GM10266 (cell line): ENCODE data around the gene KCNJ6.
A peak's percentile ranks its signal among the peaks of the same experiment; 100 is the strongest.
"Not testable (repeated sequence)": the region's sequence is repeated elsewhere in the genome, so short reads cannot be mapped to it uniquely, and the experiment has no call there.

Source experiments
- DNase-seq: peaks from one replicate; pipeline ENCODE4 v3.0.0; 2012; ENCODE audit errors: extremely low spot score
- TF ChIP-seq, protein P1 (sequence below): IDR thresholded peaks from 2 replicates; pipeline ENCODE4 v1.5.1; 2012; ENCODE audit warnings: mild to moderate bottlenecking, low read depth; ENCODE audit not compliant: control insufficient read depth, insufficient read depth; ENCODE audit errors: missing control alignments

Gene KCNJ6

DNA sequence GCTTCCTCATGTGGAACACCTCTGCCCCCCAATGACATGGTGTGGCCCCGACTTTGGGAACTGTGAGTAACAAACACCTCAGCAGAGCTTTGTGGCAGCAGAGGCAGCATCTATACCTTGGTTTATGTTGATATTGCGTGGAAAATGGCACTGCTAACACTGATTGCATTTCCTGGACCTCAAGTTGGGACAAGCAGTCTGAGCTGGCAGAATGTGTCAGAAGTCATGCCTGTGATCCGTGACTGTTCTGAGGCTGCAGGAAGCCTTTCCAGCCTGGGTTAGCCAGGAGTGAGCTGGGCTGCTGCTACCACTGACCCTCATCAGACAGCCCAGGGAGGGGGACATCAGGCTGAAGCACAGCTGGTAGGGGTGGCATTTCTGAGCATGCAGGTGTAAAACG is 268.5 kb downstream of the KCNJ6 start:
- DNase-seq: no peak
- TF ChIP-seq, protein P1, sequence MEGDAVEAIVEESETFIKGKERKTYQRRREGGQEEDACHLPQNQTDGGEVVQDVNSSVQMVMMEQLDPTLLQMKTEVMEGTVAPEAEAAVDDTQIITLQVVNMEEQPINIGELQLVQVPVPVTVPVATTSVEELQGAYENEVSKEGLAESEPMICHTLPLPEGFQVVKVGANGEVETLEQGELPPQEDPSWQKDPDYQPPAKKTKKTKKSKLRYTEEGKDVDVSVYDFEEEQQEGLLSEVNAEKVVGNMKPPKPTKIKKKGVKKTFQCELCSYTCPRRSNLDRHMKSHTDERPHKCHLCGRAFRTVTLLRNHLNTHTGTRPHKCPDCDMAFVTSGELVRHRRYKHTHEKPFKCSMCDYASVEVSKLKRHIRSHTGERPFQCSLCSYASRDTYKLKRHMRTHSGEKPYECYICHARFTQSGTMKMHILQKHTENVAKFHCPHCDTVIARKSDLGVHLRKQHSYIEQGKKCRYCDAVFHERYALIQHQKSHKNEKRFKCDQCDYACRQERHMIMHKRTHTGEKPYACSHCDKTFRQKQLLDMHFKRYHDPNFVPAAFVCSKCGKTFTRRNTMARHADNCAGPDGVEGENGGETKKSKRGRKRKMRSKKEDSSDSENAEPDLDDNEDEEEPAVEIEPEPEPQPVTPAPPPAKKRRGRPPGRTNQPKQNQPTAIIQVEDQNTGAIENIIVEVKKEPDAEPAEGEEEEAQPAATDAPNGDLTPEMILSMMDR: no peak

DNA sequence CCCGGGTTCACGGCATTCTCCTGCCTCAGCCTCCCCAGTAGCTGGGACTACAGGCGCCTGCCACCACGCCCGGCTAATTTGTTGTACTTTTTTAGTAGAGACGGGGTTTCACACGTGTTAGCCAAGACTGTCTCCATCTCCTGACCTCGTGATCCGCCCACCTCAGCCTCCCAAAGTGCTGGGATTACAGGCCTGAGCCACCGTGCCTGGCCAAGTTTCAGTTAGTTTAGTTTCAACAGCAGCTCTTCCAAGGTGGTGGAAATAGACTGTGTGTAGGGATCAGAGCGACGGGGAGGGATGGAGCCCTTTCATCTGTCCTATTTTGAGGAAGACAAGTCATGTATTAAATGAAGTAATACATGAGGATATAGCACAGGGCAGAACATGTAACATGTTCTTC is 269.5 kb downstream of the KCNJ6 start:
- DNase-seq: not testable (repeated sequence)

DNA sequence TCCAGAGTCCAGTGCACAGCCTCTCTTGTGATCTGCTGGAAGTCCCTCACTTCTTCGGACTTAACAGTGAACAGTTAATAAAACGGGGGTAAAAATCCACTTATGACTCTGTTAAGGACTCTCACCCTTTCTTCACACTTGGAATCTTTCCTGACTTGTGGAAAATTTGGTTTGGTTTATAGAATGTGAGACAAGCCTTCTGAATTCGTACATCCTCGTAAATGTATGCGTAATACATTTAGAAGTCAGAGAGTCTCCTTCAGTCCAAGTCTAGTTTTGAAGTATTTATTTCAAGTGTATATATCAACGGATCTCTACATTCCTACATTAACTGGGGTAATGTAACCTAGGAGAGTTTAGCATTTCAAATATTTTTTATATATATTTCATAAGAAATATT is 270.4 kb downstream of the KCNJ6 start:
- TF ChIP-seq, protein P1: no peak
- no peak for DNase-seq

DNA sequence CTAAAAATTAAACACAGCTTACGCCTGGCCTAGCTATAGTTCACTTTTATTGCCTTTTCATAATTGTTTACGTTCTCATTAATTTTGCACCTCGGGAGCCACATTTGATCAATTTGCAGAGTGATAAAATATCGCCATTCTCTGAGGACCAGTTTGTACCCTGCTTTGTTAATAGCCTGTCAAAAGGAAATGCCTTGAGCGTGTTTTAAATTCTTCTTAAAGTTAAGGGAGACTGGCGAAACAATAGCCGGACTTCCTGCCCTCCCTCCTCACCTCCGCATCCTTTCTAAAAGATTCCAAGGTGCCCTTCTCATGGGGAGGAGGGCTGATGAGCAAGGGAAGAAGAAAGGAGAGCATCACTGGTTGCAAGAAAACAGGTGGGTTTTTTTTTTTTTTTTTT is 271.6 kb downstream of the KCNJ6 start:
- DNase-seq: no peak
- TF ChIP-seq, protein P1: no peak

DNA sequence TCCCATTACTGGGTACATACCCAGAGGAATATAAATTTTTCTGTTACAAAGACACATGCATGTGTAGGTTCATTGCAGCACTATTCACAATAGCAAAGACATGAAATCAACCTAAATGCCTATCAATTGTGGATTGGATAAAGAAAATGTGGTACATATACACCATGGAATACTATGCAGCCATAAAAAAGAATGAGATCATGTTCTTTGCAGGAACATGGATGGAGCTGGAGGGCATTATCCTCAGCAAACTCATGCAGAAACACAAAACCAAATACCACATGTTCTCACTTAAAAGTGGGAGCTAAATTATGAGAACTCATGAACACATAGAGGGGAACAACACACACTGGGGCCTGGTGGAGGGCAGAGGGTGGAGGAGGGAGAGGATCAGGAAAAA is 272.4 kb downstream of the KCNJ6 start:
- DNase-seq: not testable (repeated sequence)

DNA sequence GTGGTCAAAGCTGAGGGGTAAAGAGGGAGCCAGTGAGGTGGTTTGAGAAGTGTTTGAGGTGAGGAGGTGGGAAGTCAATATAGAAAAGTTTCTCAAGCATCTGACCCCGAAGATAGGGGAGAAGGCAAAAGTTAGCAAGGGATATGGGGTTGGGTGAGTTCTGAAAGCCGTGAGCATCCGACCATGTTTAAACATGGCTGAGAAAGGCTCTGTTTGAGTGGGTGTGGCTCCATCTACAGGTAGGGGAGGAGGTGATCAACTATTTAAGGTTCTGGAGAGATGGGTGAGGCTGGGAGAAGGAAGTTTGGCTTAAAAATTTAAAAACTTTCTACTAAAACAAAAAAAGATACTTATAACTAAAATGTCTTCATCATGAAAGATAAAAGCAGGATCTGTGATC is 273.8 kb downstream of the KCNJ6 start:
- DNase-seq: peak; percentile 51
- TF ChIP-seq, protein P1: peak; percentile 55

DNA sequence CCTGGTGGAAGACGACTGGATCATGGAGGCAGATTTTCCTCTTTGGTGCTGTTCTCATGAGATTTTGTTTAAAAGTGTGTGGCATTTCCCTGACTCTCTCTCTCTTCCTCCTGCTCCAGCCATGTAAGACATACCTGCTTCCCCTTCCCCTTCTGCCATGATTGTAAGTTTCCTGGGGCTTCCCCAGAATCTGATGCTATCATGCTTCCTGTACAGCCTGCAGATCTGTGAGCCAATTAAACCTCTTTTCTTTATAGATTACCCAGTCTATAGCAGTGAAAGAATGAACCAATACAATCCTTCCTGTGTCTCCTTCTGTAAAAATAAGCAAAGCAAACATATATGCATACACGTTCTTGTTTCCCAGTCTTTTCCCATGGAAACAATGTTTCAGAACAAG is 276.5 kb downstream of the KCNJ6 start:
- TF ChIP-seq, protein P1: no peak
- no peak for DNase-seq

DNA sequence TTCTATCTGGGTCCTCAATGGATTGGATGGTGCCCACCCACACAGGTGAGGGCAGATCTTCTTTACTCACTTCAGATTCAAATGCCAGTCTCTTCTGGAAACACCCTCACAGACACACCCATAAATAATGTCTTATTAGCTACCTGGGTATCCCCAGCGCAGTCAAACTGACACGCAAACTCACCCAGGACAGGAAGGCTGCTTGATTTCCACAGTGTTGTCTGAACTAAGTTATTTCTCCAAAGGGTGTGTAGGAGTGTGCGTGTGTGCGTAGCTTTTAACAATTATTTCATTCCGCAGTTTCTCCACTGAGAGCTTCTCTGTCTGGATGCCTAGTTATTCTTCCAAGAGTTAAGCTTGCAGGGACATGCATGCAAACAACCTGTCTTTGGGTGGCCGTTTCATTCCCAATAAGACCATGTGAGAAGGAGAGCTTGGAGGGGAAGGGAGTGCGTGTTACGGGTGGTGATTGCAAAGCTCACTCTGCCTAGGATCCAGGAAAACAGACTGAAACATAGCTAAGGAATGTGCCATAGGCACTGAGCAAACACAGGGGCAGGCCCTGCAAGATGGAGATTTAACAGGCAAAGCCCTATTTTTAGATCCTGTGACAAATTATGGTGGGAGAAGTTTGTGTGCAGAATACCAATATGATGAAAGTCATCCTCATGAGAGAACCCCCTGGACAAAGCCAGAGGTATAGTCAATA is 280.0 kb downstream of the KCNJ6 start:
- no peak for DNase-seq
- TF ChIP-seq, protein P1: no peak
